HG02938 (cell line): ENCODE data around the gene PF4V1.

Experiments used
- ATAC-seq: cut with Tn5 transposase; IDR thresholded peaks from one replicate; pipeline ENCODE4 v1.9.1; 2021; ENCODE audit warnings: mild to moderate bottlenecking, moderate library complexity; ENCODE audit not compliant: unreplicated experiment

Gene PF4V1

GRCh38 chr4:73853246-73853704, at the start of gene PF4V1:
Gene PF4V1 (plus strand): TSS chr4:73853296. CDS start chr4:73853363, 67 bp downstream.
- ATAC-seq: no peak

- ATAC-seq: no peak
Observed at GRCh38 chr4:73810191-73810590, 42.9 kb upstream of the PF4V1 start.

GRCh38 chr4:73811841-73812240, 41.3 kb upstream of the PF4V1 start:
- no peak for ATAC-seq

GRCh38 chr4:73814679-73815078, 38.4 kb upstream of the PF4V1 start:
- no peak for ATAC-seq

- no peak for ATAC-seq
Observed at GRCh38 chr4:73815145-73815544, 38.0 kb upstream of the PF4V1 start.

GRCh38 chr4:73816814-73817213, 36.3 kb upstream of the PF4V1 start:
- no peak for ATAC-seq

GRCh38 chr4:73817341-73817740, 35.8 kb upstream of the PF4V1 start:
- no peak for ATAC-seq

- ATAC-seq: no peak
Observed at GRCh38 chr4:73821325-73821724, 31.8 kb upstream of the PF4V1 start.

- no peak for ATAC-seq
Observed at GRCh38 chr4:73822389-73822788, 30.7 kb upstream of the PF4V1 start.

- no peak for ATAC-seq
Observed at GRCh38 chr4:73822812-73823504, 30.1 kb upstream of the PF4V1 start.

- ATAC-seq: no peak
Observed at GRCh38 chr4:73823760-73824159, 29.3 kb upstream of the PF4V1 start.

- no peak for ATAC-seq
Observed at GRCh38 chr4:73828956-73829355, 24.1 kb upstream of the PF4V1 start.

- ATAC-seq: no peak
Observed at GRCh38 chr4:73831569-73831968, 21.5 kb upstream of the PF4V1 start.

- ATAC-seq: no peak
Observed at GRCh38 chr4:73832651-73833237, 20.4 kb upstream of the PF4V1 start.

GRCh38 chr4:73836373-73837279, 16.5 kb upstream of the PF4V1 start, which contains the start of gene CXCL6:
Gene CXCL6 (plus strand): TSS chr4:73836678. CDS start chr4:73836751, 73 bp downstream.
- no peak for ATAC-seq

GRCh38 chr4:73839071-73839470, 14.0 kb upstream of the PF4V1 start:
- no peak for ATAC-seq

GRCh38 chr4:73839715-73840114, 13.4 kb upstream of the PF4V1 start:
- no peak for ATAC-seq

GRCh38 chr4:73841243-73841925, 11.7 kb upstream of the PF4V1 start:
- no peak for ATAC-seq

GRCh38 chr4:73842696-73843095, 10.4 kb upstream of the PF4V1 start:
- no peak for ATAC-seq

GRCh38 chr4:73843369-73843768, 9.7 kb upstream of the PF4V1 start:
- no peak for ATAC-seq

- no peak for ATAC-seq
Observed at GRCh38 chr4:73844345-73844744, 8.8 kb upstream of the PF4V1 start.
